ENCODE measurements around the gene APOBEC3A. TPM values are rescaled to one million over a fixed set of nuclear protein-coding genes. Genes with fewer than 3 reads are reported as not detected.

Gene APOBEC3A
- total and polyA plus RNA-seq, 10 of the 15 experiments (the other 5 are each of a cell fraction or from before 2014, with no cell fraction given), result 0.20 TPM; not detected in 9

DNA sequence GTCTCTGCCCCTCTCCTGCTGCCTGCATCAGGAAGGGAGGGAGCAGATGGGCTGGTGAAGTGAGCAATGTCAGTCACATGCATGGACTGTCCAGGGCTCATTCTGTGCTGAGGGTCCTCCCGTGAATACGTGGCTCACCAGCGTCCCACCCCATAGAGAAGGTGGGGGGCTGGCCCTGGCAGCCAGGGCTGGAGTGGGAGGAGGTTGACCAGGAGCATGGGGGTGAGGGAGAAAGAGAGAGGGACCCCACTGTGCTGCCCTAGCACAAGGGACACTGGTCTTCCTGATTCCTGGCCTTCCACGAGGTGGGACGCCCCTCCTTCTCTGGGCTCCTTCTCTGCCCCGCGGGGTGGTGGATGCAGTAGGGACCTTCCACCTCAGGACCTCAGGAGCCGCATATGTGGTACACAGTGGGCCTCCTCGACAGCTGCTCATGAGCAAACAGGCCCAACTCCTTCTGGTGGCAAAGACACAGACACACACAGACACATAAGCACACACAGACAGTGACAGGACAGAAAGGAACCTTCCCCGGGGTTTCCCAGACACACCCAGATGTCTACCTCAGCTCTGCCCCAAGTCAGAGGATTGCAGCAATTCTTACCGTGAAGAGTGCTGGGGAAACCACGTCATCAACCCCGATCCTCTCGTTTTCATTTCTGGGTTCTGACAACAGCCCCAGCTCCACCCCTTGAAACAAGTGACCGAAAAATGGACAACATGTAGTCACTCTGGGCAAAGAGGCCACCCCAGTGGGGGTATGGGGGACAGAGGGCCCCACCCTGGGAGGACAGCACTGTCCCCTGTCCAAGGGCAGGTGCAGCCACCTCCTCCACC, 3.6 kb upstream of the APOBEC3A start (continued):
- TF ChIP-seq, protein P1, sequence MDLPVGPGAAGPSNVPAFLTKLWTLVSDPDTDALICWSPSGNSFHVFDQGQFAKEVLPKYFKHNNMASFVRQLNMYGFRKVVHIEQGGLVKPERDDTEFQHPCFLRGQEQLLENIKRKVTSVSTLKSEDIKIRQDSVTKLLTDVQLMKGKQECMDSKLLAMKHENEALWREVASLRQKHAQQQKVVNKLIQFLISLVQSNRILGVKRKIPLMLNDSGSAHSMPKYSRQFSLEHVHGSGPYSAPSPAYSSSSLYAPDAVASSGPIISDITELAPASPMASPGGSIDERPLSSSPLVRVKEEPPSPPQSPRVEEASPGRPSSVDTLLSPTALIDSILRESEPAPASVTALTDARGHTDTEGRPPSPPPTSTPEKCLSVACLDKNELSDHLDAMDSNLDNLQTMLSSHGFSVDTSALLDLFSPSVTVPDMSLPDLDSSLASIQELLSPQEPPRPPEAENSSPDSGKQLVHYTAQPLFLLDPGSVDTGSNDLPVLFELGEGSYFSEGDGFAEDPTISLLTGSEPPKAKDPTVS (IDR thresholded peaks at IDR 0.05; ENCODE audit: low read depth, low read length), result no peak
- TF ChIP-seq PAX5 (IDR thresholded peaks at IDR 0.05; ENCODE audit: borderline replicate concordance, low read depth, low read length) (0 out of 2 replicates have a peak, but pooled peaks have one; percentile 14), IKZF2 (IDR thresholded peaks at IDR 0.05) (peak in 1 of 2 experiments; percentile 46; a peak in 1 of 4 replicates), TCF7 (IDR thresholded peaks at IDR 0.05; ENCODE audit: borderline replicate concordance) (no peak), JUND (IDR thresholded peaks at IDR 0.05; ENCODE audit: low read depth, low read length) (no peak), CHD4 (IDR thresholded peaks at IDR 0.05) (no peak), RELA (IDR thresholded peaks at IDR 0.05; ENCODE audit: borderline replicate concordance, partially characterized antibody) (peak; percentile 74), MTA2 (IDR thresholded peaks at IDR 0.05; ENCODE audit: low read depth) (peak; percentile 22; the same call in 1 of the 2 replicates), EP300 (IDR thresholded peaks at IDR 0.05; ENCODE audit: borderline replicate concordance in 1 of 2, control insufficient read depth in 1 of 2, low read depth in 2 of 2, low read length in 2 of 2) (peak in 1 of 2 experiments; percentile 19; a peak in 1 of 4 replicates), KDM1A (IDR thresholded peaks at IDR 0.05; ENCODE audit: borderline replicate concordance) (no peak), NBN (IDR thresholded peaks at IDR 0.05) (peak; percentile 72; the same call in 1 of the 2 replicates), HDAC6 (IDR thresholded peaks at IDR 0.05; ENCODE audit: unreplicated experiment) (no peak), HDGF (IDR thresholded peaks at IDR 0.05) (peak; percentile 90; the same call in 1 of the 2 replicates), BHLHE40 (IDR thresholded peaks at IDR 0.05; ENCODE audit: borderline replicate concordance in 1 of 2, low read depth in 2 of 2, low read length in 1 of 2) (peak; percentile 18 to 49; a peak in 2 of 4 replicates), NFYB (IDR thresholded peaks at IDR 0.05; ENCODE audit: insufficient read depth, low read depth, low read length) (0 out of 2 replicates have a peak, but pooled peaks have one; percentile 8), CREB1 (IDR thresholded peaks at IDR 0.05; ENCODE audit: low read depth) (peak; percentile 94), CREM (IDR thresholded peaks at IDR 0.05; ENCODE audit: low read depth) (peak; percentile 87), NRF1 (conservative IDR thresholded peaks at IDR 0.05; ENCODE audit: low read depth, low read length) (no peak), ATF7 (IDR thresholded peaks at IDR 0.05; ENCODE audit: low read depth) (peak; percentile 80)
- TF ChIP-seq, protein P2, sequence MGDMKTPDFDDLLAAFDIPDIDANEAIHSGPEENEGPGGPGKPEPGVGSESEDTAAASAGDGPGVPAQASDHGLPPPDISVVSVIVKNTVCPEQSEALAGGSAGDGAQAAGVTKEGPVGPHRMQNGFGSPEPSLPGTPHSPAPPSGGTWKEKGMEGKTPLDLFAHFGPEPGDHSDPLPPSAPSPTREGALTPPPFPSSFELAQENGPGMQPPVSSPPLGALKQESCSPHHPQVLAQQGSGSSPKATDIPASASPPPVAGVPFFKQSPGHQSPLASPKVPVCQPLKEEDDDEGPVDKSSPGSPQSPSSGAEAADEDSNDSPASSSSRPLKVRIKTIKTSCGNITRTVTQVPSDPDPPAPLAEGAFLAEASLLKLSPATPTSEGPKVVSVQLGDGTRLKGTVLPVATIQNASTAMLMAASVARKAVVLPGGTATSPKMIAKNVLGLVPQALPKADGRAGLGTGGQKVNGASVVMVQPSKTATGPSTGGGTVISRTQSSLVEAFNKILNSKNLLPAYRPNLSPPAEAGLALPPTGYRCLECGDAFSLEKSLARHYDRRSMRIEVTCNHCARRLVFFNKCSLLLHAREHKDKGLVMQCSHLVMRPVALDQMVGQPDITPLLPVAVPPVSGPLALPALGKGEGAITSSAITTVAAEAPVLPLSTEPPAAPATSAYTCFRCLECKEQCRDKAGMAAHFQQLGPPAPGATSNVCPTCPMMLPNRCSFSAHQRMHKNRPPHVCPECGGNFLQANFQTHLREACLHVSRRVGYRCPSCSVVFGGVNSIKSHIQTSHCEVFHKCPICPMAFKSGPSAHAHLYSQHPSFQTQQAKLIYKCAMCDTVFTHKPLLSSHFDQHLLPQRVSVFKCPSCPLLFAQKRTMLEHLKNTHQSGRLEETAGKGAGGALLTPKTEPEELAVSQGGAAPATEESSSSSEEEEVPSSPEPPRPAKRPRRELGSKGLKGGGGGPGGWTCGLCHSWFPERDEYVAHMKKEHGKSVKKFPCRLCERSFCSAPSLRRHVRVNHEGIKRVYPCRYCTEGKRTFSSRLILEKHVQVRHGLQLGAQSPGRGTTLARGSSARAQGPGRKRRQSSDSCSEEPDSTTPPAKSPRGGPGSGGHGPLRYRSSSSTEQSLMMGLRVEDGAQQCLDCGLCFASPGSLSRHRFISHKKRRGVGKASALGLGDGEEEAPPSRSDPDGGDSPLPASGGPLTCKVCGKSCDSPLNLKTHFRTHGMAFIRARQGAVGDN (IDR thresholded peaks at IDR 0.05), result peak; percentile 63; the same call in 1 of the 2 replicates
- TF ChIP-seq, protein P3, sequence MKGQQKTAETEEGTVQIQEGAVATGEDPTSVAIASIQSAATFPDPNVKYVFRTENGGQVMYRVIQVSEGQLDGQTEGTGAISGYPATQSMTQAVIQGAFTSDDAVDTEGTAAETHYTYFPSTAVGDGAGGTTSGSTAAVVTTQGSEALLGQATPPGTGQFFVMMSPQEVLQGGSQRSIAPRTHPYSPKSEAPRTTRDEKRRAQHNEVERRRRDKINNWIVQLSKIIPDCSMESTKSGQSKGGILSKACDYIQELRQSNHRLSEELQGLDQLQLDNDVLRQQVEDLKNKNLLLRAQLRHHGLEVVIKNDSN (IDR thresholded peaks at IDR 0.05; ENCODE audit: borderline replicate concordance, extremely low read length, insufficient read depth, low read depth, low read length), result no peak
- TF ChIP-seq, protein P4, sequence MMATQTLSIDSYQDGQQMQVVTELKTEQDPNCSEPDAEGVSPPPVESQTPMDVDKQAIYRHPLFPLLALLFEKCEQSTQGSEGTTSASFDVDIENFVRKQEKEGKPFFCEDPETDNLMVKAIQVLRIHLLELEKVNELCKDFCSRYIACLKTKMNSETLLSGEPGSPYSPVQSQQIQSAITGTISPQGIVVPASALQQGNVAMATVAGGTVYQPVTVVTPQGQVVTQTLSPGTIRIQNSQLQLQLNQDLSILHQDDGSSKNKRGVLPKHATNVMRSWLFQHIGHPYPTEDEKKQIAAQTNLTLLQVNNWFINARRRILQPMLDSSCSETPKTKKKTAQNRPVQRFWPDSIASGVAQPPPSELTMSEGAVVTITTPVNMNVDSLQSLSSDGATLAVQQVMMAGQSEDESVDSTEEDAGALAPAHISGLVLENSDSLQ (IDR thresholded peaks at IDR 0.05), result peak; percentile 43; the same call in 1 of the 2 replicates
